ENCODE results near the gene USP35.

Gene USP35

DNA sequence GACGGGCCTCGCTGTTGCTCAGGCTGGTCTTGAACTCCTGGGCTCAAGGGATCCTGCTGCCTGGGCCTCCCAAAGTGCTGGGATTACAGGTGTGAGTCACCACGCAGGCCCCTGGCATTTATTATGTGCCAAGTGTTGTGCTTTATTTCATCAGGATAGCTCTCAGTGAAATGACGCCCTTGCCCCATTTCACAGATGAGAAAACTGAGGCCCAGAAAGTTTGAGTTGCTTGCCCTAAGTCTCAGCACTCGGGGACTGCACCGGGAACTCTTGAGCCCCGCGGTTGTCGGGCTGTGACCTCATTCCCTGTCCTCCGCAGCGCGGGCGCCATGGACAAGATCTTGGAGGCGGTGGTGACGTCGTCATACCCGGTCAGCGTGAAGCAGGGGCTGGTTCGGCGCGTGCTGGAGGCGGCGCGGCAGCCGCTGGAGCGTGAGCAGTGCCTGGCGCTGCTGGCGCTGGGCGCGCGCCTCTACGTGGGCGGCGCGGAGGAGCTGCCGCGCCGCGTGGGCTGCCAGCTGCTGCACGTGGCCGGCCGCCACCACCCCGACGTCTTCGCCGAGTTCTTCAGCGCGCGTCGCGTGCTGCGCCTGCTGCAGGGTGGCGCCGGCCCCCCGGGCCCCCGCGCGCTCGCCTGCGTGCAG lies 7.3 kb downstream of the USP35 start:
- DNase-seq (ENCODE audit: low read depth in 1 of 2, low spot score in 1 of 2): no peak

DNA sequence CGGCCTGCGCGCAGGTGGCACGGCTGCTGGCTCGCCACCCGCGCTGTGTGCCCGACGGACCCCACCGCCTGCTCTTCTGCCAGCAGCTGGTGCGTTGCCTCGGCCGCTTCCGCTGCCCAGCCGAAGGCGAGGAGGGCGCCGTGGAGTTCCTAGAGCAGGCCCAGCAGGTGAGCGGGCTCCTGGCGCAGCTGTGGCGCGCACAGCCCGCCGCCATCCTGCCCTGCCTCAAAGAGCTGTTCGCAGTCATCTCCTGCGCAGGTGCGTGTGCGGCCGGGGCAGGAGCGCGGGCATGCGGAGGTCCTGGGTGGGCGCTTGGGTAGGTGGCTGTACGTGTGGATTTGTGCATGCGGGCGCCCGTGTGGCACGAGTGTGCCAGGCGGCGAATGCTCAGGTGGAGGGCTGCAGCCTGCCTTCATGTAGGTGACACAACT lies 8.0 kb downstream of the USP35 start:
- DNase-seq (ENCODE audit: low read depth in 1 of 2, low spot score in 1 of 2): no peak

DNA sequence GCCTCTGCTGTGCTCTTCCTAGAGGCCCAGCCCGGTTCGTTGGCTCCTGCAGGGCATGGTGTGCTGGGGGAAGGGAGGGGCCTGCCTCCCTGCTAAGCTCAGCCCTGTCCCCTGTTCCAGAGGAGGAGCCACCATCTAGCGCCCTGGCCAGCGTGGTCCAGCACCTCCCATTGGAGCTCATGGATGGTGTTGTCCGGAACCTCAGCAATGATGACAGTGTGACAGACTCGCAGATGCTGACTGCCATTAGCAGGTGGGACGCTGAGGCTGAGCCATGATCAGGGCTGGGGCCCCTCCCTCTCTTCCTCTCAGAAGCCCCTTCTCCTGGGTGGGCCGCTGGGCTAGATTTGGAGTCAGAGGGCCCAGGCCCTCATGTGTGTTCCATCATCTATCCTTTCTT lies 9.1 kb downstream of the USP35 start:
- no peak for DNase-seq (ENCODE audit: low read depth in 1 of 2, low spot score in 1 of 2)

DNA sequence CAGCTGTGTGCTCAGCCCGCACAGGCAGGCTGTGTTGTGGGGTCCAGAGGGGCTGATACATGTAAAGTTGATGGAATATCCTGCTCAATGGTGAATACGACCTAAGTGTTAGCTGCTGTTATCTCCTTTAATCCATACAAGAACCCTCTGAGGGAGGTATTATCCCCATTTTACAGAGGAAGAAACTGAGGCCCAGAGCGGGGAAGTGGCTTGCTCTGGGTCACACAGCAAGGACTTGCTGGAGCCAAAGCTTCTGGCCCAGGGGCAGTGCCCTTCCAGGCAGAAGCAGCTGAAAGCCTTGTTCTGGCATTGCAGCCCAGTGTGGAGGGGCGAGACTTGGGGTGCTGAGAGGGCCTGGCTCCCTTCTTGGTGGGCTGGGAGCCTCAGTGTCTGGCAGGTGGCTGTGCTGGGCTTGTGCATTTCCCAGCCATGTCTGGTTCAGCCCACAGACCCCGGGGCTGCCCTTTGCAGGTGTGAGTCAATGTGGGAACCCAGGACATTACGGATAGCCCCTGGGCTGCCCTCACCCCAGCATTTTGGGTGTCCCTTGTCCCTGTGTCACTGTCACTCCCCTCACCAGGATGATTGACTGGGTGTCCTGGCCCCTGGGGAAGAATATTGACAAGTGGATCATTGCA lies 10.4 kb downstream of the USP35 start:
- DNase-seq (ENCODE audit: low read depth in 1 of 2, low spot score in 1 of 2): no peak

DNA sequence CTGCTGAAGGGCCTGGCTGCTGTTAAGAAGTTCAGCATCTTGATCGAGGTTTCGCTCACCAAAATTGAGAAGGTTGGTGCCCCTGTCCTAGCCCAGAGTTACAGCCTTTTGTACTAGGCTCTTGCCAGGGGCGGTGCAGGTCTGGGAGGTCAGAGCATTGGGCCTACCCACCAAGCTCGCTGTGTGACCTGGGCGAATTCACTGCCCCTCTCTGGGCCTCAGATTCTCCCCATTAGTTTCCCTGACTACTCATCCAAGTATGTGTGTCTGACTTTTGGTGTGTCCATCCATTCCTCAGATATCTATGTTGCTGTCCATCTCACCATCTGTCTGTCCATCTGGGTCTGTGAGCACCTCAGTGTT lies 10.9 kb downstream of the USP35 start:
- DNase-seq (ENCODE audit: low read depth in 1 of 2, low spot score in 1 of 2): no peak

DNA sequence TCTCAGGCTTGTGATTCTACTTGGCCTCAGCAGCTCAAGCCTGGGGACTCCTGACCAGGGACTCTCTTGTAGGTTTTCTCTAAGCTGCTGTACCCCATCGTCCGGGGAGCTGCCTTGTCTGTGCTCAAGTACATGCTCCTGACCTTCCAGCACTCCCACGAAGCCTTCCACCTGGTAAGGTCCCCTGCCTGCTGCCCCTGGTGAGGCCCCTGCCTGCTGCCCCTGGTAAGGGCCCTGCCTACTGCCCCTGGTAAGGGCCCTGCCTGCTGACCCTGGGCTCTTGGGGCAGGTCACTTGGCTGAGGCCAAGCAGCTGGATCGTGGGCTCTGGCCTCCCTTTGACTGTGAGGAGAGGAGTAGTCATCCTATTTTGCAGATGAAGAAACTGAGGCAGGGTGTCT lies 11.3 kb downstream of the USP35 start:
- DNase-seq (ENCODE audit: low read depth in 1 of 2, low spot score in 1 of 2): no peak

DNA sequence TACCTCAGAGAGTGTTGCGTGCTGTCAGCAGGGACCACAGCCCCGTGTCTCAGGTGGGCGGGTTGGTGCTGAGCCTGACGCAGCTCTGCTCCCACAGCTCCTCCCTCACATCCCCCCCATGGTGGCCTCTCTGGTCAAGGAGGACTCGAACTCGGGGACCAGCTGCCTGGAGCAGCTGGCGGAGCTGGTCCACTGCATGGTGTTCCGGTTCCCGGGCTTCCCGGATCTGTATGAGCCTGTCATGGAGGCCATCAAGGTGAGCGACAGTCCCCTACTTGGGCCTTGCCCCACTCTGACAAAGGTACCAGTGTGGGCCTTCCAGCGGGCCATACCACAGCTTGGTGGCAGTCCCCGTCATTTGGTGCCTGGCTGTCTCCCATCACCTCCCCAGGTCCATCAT lies 11.8 kb downstream of the USP35 start:
- DNase-seq (ENCODE audit: low read depth in 1 of 2, low spot score in 1 of 2): no peak

DNA sequence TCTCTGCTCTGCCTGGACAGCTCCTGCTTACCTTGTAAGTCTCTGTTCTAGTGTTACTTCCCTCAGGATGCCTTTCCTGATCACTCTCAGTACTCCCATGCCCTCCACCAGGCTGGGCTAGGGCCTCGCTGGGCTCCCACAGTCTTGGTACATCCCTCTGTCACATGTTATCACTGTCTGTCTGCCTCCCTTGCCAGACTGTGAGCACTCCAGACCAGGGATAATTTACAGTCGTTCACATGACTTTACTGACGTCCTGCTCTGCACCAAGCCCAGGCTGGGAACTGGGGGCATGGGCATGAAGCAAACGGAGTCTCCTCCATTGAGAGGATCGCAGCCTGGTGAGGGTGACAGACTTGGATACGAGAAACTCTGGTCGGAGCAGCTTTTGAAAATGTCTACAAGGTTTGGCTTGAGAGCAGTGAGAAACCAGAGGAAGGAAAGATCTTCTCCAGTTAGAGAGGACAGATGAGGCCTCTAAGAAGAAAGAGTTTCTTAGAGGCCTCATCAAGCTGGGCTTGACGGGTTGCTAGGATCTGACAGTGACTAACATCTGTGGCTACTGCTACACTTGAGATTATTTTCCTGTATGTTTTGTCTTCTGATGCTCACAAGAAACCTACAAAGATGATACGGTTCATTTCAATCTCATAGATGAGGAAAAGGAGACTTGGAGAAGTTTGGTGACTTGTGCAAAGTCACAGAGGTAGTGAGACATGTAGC lies 12.5 kb downstream of the USP35 start:
- no peak for DNase-seq (ENCODE audit: low read depth in 1 of 2, low spot score in 1 of 2)

DNA sequence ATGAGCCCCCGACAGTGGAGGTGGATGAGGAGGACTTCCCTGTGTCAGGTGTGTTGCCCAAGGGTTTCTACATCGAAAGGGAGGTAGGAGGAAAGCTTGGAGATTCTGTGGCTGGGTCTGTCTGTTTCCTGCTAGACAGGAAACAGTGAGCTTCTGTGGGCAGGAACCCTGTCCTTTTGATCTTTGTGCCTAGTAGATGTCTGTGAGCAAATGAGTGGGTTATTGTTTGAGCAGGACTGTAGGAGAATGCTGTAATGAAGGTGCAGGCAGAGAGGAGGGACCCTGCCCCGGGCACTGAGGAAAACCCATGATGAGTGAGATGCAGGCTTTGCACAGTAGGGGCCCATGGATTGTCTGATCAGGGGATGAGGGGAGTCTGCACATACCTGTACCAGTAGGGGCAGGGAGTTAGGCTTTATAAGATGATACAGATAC lies 14.0 kb downstream of the USP35 start:
- DNase-seq (ENCODE audit: low read depth in 1 of 2, low spot score in 1 of 2): peak in 1 of 2 donors; percentile 31

DNA sequence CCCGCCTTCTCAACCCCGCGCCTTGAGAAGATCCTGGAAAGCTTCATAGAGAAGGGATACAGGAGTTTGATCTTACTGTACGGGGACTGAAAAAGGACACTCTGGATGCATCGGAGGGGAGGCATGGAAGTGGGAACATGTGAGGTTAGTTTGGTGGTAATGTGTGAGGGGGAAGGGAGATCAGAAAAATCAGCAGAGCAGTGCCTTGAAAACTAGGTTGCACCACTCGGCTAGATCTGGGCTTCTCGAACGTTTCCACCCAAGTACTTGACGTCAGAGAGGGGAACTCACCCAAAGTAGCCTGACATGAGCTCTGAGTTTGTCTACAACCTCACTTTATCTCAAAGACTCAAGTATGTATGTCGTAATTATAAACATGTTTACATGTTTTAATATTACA lies 14.5 kb downstream of the USP35 start:
- peak in 1 of 2 donors; percentile 28 for DNase-seq (ENCODE audit: low read depth in 1 of 2, low spot score in 1 of 2)

DNA sequence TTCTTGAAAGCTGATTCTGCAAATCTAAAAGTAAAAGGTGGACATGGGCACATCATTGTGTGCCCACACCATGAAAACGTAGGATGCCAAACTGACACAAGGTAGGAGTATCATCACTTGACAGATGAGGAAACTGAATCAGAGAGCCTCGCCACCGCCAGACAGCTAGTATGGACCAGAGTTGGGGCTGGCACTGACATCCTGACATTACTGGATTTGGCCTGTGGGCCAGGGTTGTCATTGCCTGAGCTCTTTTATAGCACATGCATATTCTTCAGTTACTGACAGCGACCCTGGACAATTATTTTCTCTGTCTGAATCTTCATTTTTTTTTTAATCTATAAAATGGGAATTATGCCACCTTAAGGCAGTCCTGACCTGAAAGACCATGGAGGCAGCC lies 16.5 kb downstream of the USP35 start:
- no peak for DNase-seq (ENCODE audit: low read depth in 1 of 2, low spot score in 1 of 2)

DNA sequence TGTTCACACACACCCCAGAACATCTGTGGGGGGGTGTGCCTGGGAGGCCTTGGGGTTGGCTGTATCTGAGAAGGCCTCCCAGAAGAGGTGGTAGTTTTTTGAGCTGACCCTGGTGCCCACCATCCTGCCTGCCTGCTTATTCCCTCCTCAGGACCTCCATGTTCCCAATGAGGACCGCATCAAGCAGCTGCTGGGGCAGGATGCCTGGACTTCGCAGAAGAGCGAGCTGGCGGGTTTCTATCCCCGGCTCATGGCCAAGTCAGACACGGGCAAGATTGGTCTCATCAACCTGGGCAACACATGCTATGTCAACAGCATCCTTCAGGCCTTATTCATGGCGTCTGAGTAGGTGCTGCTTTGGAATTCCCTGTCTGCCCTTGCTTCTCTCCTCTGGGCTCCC lies 17.0 kb downstream of the USP35 start:
- no peak for DNase-seq (ENCODE audit: low read depth in 1 of 2, low spot score in 1 of 2)

DNA sequence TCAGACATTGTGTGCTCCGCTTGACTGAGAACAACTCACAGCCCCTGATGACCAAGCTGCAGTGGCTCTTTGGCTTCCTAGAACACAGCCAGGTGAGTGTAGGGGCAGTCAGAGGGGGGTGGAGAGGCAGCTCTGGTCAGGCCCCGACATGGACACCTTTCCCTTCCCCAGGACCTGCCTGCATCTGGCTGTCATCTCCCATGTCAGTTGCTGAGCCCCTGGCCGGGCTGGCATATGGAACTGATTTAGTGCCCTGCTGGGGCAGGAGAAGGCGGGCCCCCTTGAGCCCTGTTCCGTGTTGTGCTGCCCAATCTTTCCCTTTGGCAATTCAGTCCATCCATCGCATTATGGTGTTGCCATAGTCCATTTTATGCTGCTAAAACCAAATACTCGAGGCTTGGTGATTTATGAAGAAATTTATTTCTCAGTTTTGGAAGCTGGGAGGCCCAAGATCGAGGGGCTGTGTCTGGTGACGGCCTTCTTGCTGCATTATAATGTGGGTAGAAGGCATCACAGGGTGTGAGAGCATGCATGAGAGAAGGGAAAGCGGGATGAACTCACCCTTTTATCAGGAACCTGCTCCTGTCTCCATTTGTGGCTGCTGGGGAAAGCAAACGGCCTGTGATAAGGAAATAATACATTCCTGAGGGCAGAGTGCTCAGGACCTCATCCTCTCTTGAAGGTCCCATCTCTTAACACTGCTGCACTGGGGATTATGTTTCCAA lies 19.0 kb downstream of the USP35 start:
- DNase-seq (ENCODE audit: low read depth in 1 of 2, low spot score in 1 of 2): no peak

DNA sequence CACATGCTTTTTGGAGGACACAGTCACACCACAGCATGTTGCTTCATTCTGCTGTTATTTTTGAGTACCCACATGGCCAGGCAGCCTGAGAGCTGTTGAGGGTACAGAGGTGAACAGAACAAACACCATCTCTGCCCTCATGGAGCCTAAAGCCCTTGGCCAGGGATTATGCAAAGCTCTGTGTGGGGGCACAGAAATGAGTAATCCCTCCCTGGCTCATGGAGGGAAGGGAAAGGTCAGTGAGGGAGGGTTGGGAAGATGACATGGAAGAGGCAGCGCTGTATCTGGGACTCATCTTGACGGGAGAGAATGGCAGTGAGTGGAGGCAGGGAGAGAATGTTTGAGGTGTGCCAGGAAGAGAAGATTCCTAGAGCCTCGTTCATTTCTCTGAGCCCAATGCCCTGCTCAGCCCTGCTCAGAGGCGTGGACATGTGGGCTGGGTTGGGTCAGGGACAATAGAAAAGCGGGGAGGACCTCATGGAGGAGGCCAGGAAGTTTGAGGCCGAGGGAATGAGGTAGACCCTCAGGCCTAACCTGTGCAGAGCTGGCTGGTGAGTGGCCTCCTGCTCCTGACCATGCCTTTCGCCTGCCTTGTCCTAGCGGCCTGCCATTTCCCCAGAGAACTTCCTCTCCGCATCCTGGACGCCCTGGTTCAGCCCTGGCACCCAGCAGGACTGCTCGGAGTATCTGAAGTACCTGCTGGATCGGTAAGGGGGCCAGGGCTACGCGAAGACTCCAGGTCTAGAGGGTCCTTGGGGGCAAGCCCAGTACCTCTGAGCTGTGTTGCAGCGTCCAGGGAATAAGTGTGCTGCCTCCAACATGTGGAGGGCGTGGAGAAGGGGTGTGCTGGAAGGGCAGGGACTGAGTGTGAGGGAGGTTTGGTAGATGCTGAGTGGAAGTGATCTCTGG lies 19.8 kb downstream of the USP35 start:
- no peak for DNase-seq (ENCODE audit: low read depth in 1 of 2, low spot score in 1 of 2)

DNA sequence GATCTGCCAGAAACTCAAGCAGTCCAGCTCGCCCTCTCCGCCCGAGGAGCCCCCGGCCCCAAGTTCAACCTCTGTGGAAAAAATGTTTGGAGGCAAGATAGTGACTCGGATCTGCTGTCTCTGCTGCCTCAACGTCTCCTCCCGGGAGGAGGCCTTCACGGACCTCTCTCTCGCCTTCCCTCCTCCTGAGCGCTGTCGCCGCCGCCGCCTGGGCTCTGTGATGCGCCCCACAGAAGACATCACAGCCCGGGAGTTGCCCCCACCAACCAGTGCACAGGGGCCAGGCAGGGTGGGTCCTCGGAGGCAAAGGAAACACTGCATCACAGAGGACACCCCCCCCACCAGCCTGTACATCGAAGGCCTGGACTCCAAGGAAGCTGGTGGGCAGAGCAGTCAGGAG lies 20.8 kb downstream of the USP35 start:
- DNase-seq (ENCODE audit: low read depth in 1 of 2, low spot score in 1 of 2): no peak

DNA sequence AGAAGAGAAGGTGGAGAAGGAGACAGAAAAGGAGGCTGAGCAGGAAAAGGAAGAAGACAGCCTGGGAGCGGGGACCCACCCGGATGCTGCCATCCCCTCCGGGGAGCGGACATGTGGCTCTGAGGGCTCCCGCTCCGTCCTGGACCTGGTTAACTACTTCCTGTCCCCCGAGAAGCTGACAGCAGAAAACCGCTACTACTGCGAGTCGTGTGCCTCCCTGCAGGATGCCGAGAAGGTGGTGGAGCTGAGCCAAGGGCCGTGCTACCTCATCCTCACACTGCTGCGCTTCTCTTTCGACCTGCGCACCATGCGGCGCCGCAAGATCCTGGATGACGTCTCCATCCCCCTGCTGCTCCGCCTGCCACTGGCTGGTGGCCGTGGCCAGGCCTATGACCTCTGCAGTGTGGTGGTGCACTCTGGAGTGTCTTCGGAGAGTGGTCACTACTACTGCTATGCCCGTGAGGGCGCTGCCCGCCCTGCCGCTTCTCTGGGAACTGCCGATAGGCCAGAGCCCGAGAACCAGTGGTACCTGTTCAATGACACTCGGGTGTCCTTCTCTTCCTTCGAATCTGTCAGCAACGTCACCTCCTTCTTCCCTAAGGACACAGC lies 21.4 kb downstream of the USP35 start:
- no peak for DNase-seq (ENCODE audit: low read depth in 1 of 2, low spot score in 1 of 2)

DNA sequence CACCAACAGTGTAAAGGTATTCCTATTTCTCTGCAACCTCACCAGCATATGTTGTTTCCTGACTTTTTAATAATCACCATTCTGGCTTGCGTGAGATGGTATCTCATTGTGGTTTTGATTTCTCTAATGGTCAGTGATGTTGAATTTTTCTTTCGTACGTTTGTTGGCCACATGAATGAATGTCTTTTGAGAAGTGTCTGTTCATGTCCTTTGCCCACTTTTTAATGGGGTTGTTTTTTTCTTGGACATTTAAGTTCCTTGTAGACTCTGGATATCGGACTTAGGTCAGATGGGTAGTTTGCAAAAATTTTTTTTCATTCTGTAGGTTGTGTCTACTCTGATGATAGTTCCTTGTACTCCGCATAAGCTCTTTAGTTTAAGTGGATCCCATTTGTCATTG lies 22.8 kb downstream of the USP35 start:
- DNase-seq (ENCODE audit: low read depth in 1 of 2, low spot score in 1 of 2): no peak

DNA sequence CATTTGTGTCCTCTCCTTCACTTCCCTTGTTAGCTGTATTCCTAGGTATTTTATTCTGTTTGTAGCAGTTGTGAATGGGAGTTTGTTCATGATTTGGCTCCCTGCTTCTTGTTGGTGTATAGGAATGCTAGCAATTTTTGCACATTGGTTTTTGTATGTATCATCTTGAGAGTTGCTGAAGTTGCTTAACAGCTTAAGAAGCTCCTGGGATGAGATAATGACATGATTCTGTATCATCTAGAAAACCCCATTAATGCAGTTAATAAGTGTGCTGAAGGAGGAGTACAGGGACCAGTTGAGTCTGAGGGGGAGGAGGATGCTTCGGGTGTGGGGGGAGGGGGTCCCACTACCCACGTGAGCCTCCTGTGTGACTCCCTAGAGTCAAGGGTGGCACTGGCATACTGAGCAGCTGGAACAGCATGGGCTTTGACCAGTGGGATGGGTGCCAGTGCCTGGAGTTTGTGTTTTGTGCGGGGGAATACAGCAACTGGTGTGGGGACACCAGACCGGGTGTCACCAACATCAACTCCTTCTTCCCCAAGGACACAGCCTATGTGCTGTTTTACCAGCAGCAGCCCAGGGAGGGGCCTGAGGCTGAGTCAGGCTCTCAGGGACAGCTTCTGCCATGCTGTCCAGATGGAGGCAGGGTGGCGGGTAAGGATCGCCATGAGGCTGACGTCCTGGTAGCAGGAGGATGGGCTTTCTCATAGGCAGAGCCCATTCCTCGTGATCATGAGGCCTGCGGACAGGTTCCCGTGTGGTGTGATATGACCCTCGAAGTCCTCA lies 24.1 kb downstream of the USP35 start:
- DNase-seq (ENCODE audit: low read depth in 1 of 2, low spot score in 1 of 2): no peak

DNA sequence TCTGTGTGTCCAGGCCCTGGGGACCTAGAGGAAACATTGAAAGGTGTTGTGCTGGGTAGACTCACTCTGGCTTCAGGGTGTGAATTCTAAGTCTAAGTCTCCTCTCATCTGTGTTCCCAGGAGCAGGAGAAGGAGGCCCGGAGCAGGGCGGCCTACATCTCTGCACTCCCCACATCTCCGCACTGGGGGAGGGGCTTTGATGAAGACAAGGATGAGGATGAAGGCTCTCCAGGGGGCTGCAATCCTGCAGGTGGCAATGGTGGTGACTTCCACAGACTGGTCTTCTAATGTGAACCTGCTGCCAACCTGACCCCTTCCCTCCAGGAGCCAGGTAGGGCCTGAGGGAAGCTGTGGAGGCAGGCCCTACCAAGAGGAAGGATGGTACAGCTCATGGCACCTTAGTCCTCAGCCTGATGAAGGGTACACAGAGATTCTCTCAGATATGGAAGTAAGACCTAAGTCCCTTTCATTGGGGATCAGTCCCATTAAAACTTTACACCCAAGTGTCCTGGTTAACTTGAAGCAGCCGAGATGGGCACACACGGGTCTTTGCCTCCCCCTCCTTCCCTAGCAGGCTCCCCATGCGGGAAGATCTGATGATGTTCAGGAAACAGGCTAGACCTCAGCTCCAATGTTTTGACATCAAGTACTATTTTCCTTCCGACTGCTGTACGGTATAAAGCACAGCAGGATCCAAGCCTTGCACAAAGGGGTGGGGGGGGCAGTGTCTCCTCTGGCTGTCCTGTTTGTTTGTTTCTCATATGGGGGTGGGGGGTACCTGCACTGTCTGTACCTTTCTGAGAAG lies 25.0 kb downstream of the USP35 start:
- DNase-seq (ENCODE audit: low read depth in 1 of 2, low spot score in 1 of 2): no peak

Data from stimulated activated CD4-positive, alpha-beta T cell treated with anti-CD3 and anti-CD28 coated beads, Interleukin-15, amount 100 ng/mL, for 1 hour (primary cell).